ENCODE data around the gene FMN1.

Gene FMN1

DNA sequence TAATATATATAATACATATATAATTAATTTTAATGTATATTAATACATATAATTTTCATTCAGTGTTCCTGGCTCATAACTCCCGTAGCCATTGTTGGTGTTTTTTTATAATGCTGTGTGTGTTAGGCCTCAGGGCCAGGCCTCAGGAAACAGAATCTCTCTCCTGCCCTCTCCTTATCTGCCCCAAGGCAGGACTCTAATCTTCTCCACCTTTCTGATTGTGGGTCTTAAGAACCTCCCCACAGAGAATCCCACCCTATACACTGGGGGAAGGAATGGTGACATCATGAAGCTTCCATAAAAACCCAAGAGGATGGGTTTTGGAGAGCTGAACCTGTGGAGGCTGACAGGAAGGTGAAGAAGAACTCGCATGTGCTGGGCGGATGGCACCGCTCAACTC lies 4.0 kb upstream of the FMN1 start:
- no peak for DNase-seq (ENCODE audit: low read depth in 2 of 2)

DNA sequence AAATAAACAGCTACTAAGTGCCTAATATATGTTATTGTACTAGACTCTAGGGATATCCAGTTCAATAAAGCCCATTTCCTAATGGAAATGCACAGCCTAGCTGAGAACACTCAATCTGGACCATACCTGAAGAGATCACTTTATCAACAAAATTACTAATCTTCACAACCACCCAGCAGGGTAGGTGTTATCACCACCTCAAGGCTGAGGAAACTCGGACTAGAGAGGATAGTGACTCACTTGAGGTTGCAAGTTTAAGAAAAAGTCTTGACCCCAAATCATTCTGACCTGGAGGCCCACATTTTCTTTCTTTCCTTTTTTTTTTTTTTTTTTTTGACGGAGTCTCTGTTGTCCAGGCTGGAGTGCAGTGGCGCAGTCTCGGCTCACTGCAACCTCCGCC lies 3.1 kb upstream of the FMN1 start:
- DNase-seq (ENCODE audit: low read depth in 2 of 2) = no peak

DNA sequence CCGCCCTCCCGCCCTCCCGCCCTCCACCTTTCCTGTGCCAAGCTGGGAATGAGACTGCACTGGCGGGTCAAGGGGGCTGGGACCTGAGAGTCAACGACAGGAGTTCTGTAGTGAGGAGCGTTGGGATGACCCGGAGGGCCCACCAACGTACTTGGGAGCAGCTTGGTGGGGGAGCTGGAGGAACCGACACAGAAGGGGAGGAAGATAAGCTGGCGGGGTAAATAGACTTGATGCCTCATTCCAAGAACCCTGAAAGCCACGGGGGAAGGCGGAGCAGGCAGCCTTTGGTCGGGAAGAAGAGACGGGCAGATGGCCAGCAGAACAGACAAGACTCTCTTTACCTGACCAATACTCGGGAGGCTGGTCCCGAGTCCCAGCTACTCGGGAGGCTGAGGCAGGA lies 277 bp downstream of the FMN1 start:
- no peak for DNase-seq (ENCODE audit: low read depth in 2 of 2)

DNA sequence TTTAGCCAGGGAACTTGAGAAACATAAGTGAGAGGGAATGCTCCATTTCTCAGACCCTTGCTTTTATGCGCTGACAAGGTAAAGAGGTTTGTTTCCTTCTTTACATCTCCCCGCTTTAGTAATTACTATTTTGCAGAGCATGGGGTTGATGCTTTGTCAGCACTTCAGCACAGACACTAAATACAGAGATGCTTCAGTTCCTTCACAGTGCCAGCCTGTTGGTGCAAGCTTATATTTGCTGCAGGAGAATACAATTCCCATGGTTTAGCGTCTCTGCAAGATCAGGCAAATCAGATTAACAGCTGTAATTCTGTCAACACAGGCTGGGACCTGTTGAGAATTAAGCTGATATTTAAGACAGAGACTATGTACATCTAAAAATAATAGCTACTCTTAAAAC lies 2.9 kb downstream of the FMN1 start:
- DNase-seq (ENCODE audit: low read depth in 2 of 2) = no peak

DNA sequence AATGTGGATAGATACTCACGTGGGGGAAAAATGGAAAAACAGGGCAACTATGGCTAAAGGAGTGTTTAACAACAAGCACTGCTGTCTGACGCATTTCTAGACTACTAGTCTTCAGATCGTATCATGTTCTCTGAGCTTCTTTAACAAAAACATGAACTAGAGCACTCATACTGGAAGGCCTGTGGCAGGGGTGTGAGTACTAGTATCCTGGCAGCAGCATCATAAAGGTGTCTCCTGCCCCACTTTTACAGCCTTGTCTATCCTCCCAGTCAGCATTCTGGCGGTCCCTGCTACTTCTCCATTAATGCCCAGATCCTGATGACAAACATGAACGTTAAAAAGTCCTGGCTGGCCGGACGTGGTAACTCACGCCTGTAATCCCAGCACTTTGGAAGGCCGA lies 4.0 kb downstream of the FMN1 start:
- no peak for DNase-seq (ENCODE audit: low read depth in 2 of 2)

DNA sequence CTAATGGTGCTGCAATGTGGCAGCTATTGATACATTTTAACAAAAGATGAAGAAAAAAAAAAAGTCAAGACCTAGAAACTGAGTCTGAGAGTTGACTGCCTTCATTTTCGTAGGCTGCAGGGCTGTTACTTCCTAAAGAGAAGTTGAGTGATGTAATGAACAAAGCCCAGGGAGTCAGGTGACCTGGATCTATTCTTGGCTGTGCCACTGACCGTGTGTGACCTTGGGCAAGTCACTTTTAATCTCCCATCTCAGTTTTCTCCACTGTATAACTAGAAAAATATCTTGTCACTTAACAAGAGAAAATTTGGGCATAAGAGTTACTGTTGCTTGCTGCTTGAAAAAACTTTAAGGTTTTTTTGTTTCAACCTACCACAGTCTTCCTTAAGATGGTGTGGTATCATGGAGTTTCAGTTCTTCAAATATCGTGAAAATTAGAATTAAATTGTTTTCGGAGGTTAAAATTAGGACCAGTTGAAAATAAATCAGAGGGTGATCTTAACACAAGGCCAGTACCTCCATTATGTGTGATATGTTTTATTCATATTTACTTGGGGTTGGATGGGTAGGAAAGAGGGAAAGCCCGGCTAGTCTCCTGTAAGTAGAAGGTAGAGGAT lies 5.8 kb downstream of the FMN1 start:
- no peak for DNase-seq (ENCODE audit: low read depth in 2 of 2)

DNA sequence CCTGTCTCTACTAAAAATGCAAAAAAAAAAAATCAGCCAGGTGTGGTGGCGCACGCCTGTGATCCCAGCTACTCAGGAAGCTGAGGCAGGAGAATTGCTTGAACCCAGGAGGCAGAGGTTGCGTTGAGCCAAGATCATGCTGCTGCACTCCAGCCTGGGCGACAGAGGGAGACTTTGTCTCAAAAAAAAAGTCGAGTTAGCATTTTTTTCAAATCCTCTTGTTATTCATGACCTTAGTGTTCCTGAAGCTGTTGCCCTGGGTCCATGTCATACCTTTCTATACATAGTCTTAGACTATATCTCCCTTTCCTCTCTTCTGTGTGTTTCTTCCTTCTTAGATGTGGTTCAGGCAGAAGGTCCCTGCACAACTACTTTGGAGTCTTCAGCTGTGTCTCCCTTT lies 6.4 kb downstream of the FMN1 start:
- DNase-seq (ENCODE audit: low read depth in 2 of 2) = no peak

DNA sequence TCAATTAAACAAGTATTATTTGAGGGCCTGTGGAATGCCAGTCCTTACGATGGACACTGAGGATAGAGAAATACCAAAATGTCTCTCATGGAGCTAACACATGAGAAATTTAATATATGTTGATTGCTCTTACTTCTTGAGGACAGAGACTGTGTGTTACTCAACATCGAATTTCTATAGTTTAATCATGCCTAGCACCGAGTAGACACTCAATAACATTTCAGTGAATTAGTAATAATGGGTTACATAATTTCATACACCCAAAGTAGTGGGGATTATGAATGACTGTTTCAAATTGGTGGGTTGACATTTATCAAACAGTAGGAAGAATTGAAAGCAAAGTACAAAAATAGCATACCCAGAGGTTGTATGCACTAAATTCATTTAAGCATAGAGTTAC lies 11.2 kb downstream of the FMN1 start:
- DNase-seq (ENCODE audit: low read depth in 2 of 2) = no peak

DNA sequence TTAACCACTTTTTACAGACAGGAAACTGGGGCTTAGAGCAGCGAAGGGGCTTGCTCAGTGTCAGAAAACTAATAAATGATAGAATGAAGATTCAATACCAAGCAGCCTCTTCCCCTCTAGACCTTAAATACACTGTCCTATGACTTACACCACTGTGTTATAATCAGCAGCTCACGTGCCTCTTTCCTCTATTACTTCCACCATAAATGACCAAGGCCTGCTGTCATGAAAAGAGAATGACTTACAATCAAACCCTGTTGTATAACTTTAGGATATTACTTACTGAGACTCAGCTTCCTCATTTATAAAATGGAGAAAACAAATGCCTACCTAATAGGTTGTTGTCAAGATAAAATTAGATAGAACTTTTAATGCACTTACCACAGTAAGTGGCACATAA lies 11.6 kb downstream of the FMN1 start:
- DNase-seq (ENCODE audit: low read depth in 2 of 2) = no peak

DNA sequence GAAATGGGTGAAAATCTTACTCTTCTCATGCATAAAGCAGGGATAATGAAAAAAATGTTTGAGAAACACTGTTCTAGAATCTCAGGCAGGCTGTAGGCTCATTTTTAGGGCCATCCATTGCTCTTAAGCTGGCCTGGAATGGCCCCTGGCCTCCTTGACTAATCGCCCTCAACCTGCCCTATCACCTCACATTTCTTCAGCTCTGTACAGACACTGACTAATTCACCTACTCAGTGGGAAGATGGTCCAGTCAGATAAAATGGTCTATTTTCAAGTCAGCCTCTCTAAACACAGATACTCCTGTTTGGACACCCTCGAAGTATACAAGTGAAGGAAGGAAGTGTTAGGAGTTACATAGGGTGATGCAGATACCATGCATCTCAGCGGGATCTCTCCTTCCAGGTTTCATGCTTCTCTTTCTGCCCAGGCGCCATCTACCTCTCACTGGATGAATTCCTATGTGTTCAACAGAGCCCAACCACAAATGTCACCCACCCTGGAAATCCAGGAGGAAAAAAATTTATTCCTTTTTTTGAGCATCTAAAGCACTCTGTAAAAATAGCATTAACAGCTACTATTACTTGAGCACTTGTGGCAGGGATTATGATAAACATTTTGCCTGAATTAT lies 12.1 kb downstream of the FMN1 start:
- DNase-seq (ENCODE audit: low read depth in 2 of 2) = no peak

DNA sequence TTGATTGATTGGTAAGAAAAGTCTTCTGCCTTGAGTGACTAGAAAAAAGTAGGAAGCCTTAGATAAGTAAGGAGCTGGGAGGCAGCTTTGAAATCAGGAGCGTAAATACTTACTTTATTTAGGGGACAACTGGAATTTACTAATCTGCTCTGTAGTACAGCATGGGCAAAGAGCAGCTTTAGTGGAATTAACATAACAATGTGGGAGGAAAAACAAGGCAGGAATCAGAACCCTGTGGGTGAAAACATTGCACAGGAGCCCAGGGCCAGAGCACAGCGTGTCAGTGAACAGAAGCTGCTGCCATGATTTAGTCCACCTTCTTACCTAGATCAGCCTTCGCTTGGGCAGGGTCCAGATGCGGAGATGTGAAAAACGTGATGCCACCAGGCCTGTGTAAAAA lies 14.6 kb downstream of the FMN1 start:
- DNase-seq (ENCODE audit: low read depth in 2 of 2) = no peak

DNA sequence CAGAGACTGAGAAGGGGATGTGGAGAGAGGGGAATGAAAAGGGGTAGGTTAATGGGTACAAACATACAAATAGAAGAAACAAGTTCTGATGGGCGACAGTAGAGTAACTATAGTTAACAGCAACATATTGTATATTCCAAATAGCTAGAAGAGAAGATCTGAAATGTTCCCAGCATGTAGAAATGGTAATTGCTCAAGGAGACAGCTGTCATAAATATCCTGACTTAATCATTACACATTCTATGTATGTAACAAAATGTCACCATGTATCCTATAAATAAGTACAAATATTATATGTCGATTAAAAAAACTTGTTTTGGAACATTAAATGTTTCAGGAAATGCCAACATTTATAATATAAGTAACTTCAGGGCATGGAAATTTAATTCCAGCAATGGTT lies 23.3 kb downstream of the FMN1 start:
- DNase-seq (ENCODE audit: low read depth in 2 of 2) = no peak

DNA sequence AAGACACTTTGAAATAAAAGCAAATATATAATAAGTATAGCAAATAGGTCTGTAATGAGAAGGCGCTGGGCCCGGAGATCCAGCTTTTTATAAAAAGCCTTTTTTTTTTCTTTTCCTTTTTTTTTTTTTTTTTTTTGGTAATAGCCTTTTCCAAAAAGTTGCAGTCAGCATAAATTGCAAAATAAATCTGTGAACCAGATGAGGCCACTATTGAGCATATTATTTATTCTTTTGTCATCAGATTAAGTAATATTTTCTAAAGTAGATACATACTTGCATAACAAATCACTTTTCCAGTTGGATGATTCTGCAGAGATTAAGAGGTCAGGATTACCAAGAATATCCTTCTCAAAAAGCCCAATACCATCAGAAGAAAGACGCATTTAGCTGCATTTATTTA lies 24.9 kb downstream of the FMN1 start:
- DNase-seq (ENCODE audit: low read depth in 2 of 2) = no peak

DNA sequence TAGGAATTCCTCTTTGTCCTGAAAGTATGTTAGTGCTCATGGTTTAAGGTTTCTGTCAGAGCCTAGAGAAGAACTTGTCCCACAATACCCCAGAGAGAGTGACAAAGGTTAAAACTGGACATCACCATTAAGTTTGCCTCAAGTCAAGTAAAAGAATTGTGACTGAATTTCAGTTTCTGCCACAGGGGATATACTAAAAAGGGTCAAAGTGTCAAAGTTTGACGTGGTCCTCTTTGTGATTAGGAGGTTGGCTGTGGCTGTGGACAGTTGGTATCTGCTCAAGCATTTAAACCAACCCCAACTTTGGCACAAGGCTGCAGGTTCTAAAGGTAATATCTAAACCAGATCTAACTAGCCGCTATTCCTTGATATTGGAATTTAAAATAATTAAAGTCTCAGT lies 26.1 kb downstream of the FMN1 start:
- no peak for DNase-seq (ENCODE audit: low read depth in 2 of 2)

DNA sequence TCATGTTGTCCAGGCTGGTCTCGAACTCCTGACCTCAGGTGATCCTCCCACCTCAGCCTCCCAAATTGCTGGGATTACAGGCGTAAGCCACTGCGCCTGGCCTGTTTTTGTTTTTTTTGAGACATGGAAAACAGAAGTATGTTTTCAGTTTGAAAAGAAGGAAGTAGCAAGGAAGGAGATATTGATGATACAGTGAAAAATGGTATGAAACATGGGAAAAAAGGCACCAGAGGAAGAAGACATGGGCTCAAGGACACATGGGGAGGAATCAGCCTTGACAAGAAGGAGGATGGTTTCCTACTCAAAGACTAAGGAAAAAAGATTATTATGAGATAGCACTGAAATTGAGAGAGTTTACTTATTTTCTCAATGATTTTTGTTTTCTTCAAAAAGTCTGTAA lies 30.7 kb downstream of the FMN1 start:
- no peak for DNase-seq (ENCODE audit: low read depth in 2 of 2)

DNA sequence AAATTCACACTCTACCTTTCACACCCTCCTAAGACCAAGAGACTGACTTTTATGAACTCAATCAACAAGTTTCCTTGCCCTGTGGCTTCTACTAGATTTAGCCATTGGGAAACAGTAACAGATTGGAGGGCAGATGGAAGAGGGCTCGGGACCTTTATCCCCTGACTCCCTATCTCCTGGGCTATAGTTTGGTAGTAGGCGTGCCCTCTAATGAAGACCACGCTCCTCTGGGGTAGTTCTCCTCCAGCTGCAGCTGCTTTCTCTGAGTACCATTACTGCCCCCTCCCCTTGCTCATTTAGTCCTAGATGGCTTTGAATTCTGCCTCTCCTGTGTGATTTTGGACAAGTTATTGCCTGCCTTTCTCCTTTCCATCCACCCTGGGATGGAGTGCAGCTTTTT lies 33.3 kb downstream of the FMN1 start:
- DNase-seq (ENCODE audit: low read depth in 2 of 2) = no peak

DNA sequence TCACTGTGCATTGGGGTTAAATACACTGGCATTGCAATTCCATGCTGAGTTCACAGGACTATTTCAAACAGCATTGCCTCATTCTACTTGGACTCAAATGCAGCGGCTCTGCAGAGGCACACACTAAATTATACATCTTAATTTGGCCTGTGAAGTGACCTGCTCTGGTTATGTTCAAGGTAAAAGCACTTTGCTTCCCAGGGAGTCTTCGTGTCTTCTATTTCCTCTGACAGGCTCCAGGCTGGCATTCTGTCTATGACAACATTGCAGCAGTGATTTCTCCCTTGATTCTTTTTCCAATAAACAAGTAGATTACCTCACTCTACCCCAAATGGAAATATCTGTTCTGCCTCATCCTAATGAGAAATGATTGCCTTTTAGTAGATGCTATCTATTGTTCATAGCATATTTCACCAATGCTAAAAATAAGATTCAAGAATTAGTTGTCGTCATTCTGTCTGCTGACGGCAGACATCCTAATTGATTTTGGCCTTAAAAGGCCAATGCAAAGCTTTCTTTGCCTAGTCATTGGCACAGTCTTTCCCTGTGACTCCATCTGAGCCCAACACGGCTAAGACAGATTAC lies 33.8 kb downstream of the FMN1 start:
- DNase-seq (ENCODE audit: low read depth in 2 of 2) = no peak

DNA sequence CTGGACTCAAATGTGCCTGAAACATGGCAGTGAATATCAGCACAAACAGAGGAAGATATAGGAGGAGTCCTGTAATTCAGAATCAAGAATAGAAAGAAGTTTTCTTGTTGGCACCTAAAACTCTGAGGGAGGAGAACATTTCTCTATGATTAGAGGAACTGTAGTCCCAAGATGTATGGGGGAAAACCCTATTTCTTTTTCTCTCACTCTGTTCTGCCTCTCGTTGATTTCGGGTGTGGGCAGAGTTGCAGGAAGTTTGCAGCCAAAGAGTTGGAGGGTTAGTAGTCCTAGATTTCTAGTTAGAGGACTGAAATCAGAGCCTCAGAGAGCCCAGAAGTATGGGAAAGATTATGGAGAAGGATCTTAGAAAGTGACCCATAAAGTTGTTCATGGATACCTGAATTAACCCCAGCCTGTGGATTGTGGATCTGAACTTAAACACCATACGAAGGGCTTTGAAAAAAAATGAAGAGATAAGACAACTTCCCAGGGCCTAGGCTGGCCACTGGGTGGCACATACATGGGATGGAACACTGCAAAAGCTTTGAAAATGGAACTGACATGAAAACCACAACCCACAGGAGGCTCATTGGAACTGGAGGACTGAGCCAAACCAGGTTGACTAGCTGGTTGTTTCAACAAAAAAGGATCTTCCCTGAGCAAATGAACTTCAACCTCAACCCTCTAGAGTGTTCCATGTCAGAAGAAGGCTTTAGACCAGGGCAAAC lies 34.6 kb downstream of the FMN1 start:
- no peak for DNase-seq (ENCODE audit: low read depth in 2 of 2)

DNA sequence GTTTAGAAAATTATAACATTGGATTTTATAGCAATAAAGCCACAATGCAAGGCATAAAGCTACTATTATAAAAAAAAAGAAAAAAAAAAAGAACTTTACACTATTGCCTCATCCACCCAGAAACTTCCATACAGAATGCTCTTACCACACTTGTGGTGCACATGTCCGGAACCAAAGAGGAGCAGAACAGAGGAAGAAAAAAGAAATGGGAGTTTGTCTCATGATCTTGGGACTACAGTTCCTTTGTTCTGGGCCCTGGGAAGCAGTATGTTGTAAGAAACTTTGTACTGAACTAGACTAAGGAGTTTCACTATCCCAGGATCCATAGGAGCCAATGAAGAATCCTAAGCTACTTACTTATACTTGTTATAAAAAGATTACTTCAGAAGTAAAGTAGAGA lies 36.1 kb downstream of the FMN1 start:
- no peak for DNase-seq (ENCODE audit: low read depth in 2 of 2)

DNA sequence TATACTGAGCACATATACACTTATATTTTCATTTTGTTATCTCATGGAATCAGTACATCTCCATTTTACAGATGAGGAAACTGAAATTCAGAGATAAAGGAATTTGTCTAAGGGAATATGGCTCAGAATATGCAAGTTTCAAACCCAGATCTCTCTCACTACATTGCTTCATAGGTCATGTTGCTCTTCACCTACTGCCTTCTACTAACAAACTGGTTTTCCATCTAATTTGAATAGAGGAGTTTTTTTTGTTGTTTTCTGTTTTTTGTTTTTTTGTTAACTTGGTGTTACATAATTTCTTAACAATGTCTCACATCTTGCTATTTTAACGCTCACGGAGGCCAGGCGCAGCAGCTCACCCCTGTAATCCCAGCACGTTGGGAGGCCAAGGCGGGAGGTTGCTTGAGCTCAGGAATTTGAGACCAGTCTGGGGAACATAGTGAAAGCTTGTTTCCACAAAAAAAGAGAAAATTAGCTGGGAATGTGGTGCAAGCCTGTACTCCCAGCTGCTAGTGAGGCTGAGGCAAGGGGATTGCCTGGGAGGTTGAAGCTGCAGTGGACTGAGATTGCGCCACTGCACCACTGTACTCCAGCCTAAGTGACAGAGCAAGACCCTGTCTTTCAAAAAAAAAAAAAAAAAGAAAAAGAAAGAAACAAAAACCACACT lies 37.0 kb downstream of the FMN1 start:
- no peak for DNase-seq (ENCODE audit: low read depth in 2 of 2)

DNA sequence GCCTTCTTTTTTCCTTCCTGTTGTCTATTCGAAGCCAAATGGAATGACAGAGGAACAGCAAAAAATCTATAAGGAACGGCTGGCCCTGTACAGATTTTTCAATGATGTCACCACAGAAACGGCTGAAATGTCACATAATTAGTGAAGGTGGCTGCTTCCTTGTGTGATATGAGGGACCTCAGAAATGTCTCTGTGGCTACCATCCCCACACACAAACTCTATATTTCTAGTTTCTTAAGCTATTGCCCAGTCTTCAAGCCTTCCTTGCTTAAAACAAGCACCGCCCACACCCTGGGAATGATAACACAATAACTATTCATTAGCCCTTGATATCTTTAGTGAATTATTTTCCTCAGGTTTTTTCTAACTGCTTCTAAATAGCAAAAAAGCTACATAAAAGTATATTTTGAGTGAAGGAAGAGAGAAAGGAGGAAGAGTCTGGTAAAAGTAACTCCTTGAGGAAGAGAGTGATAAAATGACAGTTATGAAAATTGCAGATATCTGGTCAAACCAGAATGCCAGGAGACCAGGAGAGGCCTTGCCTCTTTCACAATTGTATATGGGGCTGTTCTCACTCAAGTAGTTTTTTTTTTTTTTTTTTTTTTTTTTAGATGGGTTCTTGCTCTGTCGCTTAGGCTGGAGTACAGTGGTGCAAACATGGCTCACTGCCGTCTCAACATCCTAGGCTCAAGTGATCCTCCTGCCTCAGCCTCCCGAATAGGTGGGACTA lies 38.7 kb downstream of the FMN1 start:
- no peak for DNase-seq (ENCODE audit: low read depth in 2 of 2)

Measured in stimulated activated CD4-positive, alpha-beta T cell treated with anti-CD3 and anti-CD28 coated beads, Interleukin-4, amount 100 ng/mL, for 48 hours (primary cell).